GM19452 (cell line): ENCODE data around the gene QRICH1.

Experiments used
- ATAC-seq: cut with Tn5 transposase; IDR thresholded peaks from one replicate; pipeline ENCODE4 v1.9.1; 2021; ENCODE audit not compliant: unreplicated experiment

Gene QRICH1

GRCh38 chr3:49093853-49094767, at the start of gene QRICH1:
TSS of gene QRICH1 (minus strand) at chr3:49094071. CDS start at chr3:49077017, 17,054 bp downstream.
- ATAC-seq: peak; percentile 80

- ATAC-seq: no peak
Measured at GRCh38 chr3:49140080-49140479, 46.2 kb upstream of the QRICH1 start.

GRCh38 chr3:49135499-49135898, 41.6 kb upstream of the QRICH1 start:
- no peak for ATAC-seq

GRCh38 chr3:49134471-49135265, 40.8 kb upstream of the QRICH1 start:
- no peak for ATAC-seq

GRCh38 chr3:49133226-49133951, 39.5 kb upstream of the QRICH1 start:
- no peak for ATAC-seq

GRCh38 chr3:49132437-49133225, 38.8 kb upstream of the QRICH1 start, which contains the start of gene LAMB2:
TSS of gene LAMB2 (minus strand) at chr3:49133050. CDS start at chr3:49132867, 183 bp downstream.
- ATAC-seq: no peak

GRCh38 chr3:49132073-49132436, 38.2 kb upstream of the QRICH1 start:
- ATAC-seq: no peak

- ATAC-seq: no peak
Measured at GRCh38 chr3:49131576-49131975, 37.7 kb upstream of the QRICH1 start.

- ATAC-seq: no peak
Measured at GRCh38 chr3:49131040-49131439, 37.2 kb upstream of the QRICH1 start.

- ATAC-seq: no peak
Measured at GRCh38 chr3:49124991-49125670, 31.3 kb upstream of the QRICH1 start.

- no peak for ATAC-seq
Measured at GRCh38 chr3:49124203-49124602, 30.3 kb upstream of the QRICH1 start.

- no peak for ATAC-seq
Measured at GRCh38 chr3:49123687-49124086, 29.8 kb upstream of the QRICH1 start.

- no peak for ATAC-seq
Measured at GRCh38 chr3:49122886-49123545, 29.1 kb upstream of the QRICH1 start.

GRCh38 chr3:49122451-49122850, 28.6 kb upstream of the QRICH1 start:
- no peak for ATAC-seq

GRCh38 chr3:49122022-49122421, 28.2 kb upstream of the QRICH1 start:
- ATAC-seq: no peak

GRCh38 chr3:49121132-49121736, 27.4 kb upstream of the QRICH1 start:
- ATAC-seq: no peak

GRCh38 chr3:49120438-49121131, 26.7 kb upstream of the QRICH1 start, which contains the start of gene USP19:
TSS of gene USP19 (minus strand) at chr3:49120823. CDS start at chr3:49119145, 1,678 bp downstream.
- ATAC-seq: peak; percentile 84

- no peak for ATAC-seq
Measured at GRCh38 chr3:49120096-49120437, 26.2 kb upstream of the QRICH1 start.
